Thoracic aorta (tissue), 2 donors: ENCODE results near the gene CCN5. TPM values are rescaled to one million over a fixed set of nuclear protein-coding genes. Genes with fewer than 3 reads are reported as not detected.

Experiments
- ATAC-seq: fragments of 150-250 bp; one replicate; pipeline ENCODE4 v1.8.0; 2017; ENCODE audit warnings: low read depth; ENCODE audit not compliant: insufficient number of reproducible peaks, low FRiP score
- DNase-seq: peaks from one replicate; pipeline ENCODE4 v3.0.0-alpha.2; 2020; ENCODE audit warnings: low spot score
- H3K27ac ChIP-seq, 2 donors: fragments of 200-600 bp; sonication (generic); 1 replicate in 1 of 2; 2 replicates in 1 of 2; pipeline ENCODE4 v1.5.1; 2016; ENCODE audit warnings: mild to moderate bottlenecking in 2 of 2, moderate library complexity in 2 of 2
- H3K27me3 ChIP-seq: fragments of 200-600 bp; sonication (generic); replicated peaks from 2 replicates; pipeline ENCODE4 v1.6.0; 2016; ENCODE audit warnings: mild to moderate bottlenecking; ENCODE audit not compliant: insufficient read depth
- H3K36me3 ChIP-seq: fragments of 200-600 bp; sonication (generic); one replicate; pipeline ENCODE4 v1.5.1; 2016
- H3K4me1 ChIP-seq, 2 donors: fragments of 200-600 bp; sonication (generic); 1 replicate in 1 of 2; 2 replicates in 1 of 2; pipeline versions ENCODE4 v1.5.1 to v1.6.0; 2016; ENCODE audit warnings: low read depth in 2 of 2, mild to moderate bottlenecking in 1 of 2; ENCODE audit not compliant: control insufficient read depth in 1 of 2
- H3K4me3 ChIP-seq: fragments of 200-600 bp; sonication (generic); 2 replicates; pipeline ENCODE4 v1.5.1; 2016; ENCODE audit warnings: mild to moderate bottlenecking
- H3K9me3 ChIP-seq: fragments of 200-600 bp; sonication (generic); 2 replicates; pipeline ENCODE4 v1.5.1; 2016
- CTCF ChIP-seq: fragments of 200-600 bp; sonication (generic); IDR thresholded peaks from one replicate; pipeline ENCODE4 v1.5.1; 2019; ENCODE audit warnings: antibody characterized with exemption
- total RNA-seq, 2 donors: library from RNA; depleted of rRNA; stranded (reverse); fragments of >200 nt; gene quantifications; one replicate each; pipeline versions ENCODE4 v1.1.0 to v1.2.3, GENCODE V29; 2016

CCN5 gene
- total RNA-seq, 2 donors from 2014 or later, result 652 to 994 TPM

DNA sequence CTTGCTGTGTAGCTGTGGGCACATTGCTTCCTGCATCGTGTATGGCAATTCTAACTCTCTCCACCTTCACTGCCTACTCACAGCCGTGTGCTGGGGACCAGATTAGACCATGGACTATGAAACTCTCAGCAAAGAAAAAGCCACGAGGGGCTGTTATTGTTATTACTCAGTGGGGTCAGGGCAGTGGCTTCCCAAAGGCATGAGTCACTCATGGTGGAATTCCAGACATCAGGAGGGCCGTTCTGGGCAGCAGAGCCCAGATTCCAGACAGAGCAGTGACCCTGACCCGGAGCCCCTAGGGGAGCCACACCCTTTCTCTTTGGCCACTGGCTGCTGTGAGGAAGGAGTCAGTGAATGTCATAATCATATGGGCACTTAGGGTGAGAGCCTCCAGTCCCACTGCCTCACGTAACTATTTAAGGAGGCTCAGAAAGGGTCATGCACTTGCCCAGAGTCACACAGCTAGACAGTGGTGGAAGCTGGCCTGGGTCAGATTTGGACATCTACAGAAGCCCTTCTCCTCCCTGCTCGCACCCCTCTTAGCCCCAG lies 22.2 kb upstream of the CCN5 start:
- H3K36me3 ChIP-seq, result no peaks in the 10 kb centered on the region
- no peaks in the 10 kb centered on the region for H3K9me3 ChIP-seq
- TF ChIP-seq CTCF, result no peak
- H3K4me3 ChIP-seq, result no peak overlapping the region
- no peaks in the 10 kb centered on the region for H3K27me3 ChIP-seq
- peak; percentile 91 for ATAC-seq
- peak overlapping the region; percentile 92 to 98 for H3K27ac ChIP-seq
- peaks cover 40 to 69% of the 10 kb centered on the region in 2 donors for H3K4me1 ChIP-seq
- DNase-seq, result peak; percentile 84

DNA sequence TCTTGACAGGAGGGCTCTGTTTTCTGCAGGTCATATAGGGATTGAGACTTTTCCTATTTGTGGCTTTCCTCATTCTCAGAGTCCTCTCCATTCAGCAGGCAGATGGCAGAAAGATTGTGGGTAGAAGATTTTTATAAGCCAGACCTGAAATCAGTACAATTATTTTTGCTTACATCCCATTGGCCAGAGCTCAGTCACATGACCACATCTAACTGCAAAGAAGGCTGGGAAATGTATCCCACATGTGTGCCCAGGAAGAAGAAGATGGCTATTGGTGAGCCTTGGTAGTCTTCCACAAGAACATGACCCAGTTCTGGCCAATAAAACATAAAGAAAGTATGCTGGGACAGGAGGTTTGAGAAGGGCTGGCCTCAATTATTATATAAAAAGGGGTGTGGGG lies 21.5 kb upstream of the CCN5 start:
- TF ChIP-seq CTCF, result no peak
- ATAC-seq (no peak), DNase-seq (no peak)
- no peaks in the 10 kb centered on the region for H3K27me3 ChIP-seq
- H3K27ac ChIP-seq, result peak overlapping the region; percentile 92 to 98
- no peak overlapping the region for H3K4me3 ChIP-seq
- H3K36me3 ChIP-seq, result no peaks in the 10 kb centered on the region
- peaks cover 40 to 73% of the 10 kb centered on the region in 2 donors for H3K4me1 ChIP-seq
- H3K9me3 ChIP-seq, result no peaks in the 10 kb centered on the region

DNA sequence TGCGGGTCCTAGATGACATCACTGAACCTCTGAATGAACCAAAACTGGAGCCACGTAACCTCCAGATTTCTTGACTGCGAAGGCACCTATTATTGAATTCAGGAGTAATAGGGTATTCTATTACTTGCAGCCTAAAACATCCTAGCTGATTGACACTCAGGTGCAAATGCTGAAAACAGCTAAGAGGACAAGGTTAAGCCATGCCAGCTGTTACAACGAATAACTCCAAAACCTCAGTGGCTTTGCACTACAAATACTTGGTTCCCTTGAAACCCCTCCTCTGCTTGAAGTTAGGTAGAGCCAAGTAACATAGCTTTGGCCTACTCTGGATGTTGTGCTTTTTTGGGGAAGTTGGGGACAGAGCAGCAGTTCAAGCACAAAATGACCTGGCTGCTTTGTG lies 21.0 kb upstream of the CCN5 start:
- ATAC-seq (no peak), DNase-seq (no peak)
- H3K4me1 ChIP-seq, result peaks cover 40 to 76% of the 10 kb centered on the region in 2 donors
- H3K27ac ChIP-seq, result peak overlapping the region; percentile 92 to 98
- H3K4me3 ChIP-seq, result no peak overlapping the region
- no peak for TF ChIP-seq CTCF
- no peaks in the 10 kb centered on the region for H3K27me3 ChIP-seq
- no peaks in the 10 kb centered on the region for H3K9me3 ChIP-seq
- H3K36me3 ChIP-seq, result no peaks in the 10 kb centered on the region

DNA sequence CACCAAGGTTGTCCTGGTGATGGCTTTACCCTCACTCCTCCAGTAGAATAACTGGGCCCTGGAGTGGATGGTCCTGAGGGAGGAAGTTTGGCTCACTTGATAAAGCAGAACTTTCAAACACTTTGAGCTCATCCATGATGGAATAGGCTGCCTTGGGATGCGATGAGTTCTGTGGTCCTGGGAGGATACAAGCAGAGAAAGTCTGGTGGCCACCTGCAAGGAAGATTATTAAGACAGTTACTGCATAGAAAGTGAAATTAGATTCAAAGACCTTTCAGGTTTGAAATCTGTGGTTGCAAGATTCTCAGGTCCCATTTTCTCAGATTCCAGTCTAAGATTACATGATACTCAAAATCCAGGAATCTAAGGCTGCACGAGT lies 19.9 kb upstream of the CCN5 start:
- ATAC-seq (no peak), DNase-seq (no peak)
- Histone ChIP-seq H3K4me3 (no peak overlapping the region), H3K36me3 (no peaks in the 10 kb centered on the region), H3K27ac (peak overlapping the region; percentile 92 to 98), H3K9me3 (no peaks in the 10 kb centered on the region), H3K27me3 (no peaks in the 10 kb centered on the region), H3K4me1 (peaks cover 40 to 70% of the 10 kb centered on the region in 2 donors)
- TF ChIP-seq CTCF, result no peak

DNA sequence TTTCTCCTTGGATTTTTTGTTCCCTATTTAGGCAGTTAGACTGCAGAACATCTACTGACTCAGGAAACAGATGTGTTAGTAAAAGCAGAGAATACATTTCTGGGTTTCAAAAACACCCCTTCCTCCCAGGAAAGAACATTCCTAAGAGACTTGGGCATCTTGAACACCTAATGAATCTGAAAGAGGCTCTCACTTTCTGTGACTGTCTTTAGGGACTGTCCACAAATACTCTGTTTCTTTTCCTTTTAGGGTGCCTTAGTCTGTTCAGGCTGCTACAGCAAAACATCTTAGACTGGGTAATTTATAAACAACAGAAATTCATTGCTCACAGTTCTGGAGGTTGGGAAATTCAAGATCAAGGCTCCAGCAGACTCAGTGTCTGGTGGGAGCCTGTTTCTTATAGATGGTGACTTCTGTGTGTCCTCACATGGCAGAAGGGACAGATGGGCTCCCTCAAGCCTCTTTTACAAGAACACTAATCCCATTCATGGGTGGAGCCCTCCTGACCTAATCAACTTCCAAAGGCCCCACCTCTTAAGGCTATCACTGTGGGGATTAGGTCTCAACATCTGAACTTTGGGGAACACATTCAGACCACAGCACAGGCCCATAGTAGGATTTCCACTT lies 19.4 kb upstream of the CCN5 start:
- Histone ChIP-seq H3K27me3 (no peaks in the 10 kb centered on the region), H3K4me1 (peaks cover 40 to 71% of the 10 kb centered on the region in 2 donors), H3K4me3 (no peak overlapping the region), H3K9me3 (no peaks in the 10 kb centered on the region), H3K27ac (peak overlapping the region; percentile 92 to 98), H3K36me3 (no peaks in the 10 kb centered on the region)
- DNase-seq (no peak), ATAC-seq (no peak)
- no peak for TF ChIP-seq CTCF
